KMS-11 (cell line): ENCODE measurements around the gene ZSCAN2.

Experiments
- H2AFZ ChIP-seq: fragments of 200-600 bp; sonication (generic); 2 replicates; pipeline ENCODE4 v1.6.1; 2016; ENCODE audit warnings: antibody characterized with exemption, mixed run types, low read depth
- H3K27ac ChIP-seq: fragments of 200-600 bp; sonication (generic); 2 replicates; pipeline ENCODE4 v1.6.1; 2016; ENCODE audit warnings: mild to moderate bottlenecking, mixed run types
- H3K27me3 ChIP-seq: fragments of 200-600 bp; sonication (generic); 2 replicates; pipeline ENCODE4 v1.6.1; 2017; ENCODE audit warnings: mild to moderate bottlenecking, low read depth, mixed run types, moderate library complexity; ENCODE audit not compliant: insufficient read depth
- H3K36me3 ChIP-seq: fragments of 200-600 bp; sonication (generic); 2 replicates; pipeline ENCODE4 v1.6.1; 2017; ENCODE audit warnings: mild to moderate bottlenecking, mixed run types; ENCODE audit not compliant: insufficient read depth
- H3K4me1 ChIP-seq: fragments of 200-600 bp; sonication (generic); 2 replicates; pipeline ENCODE4 v1.6.1; 2016; ENCODE audit warnings: mild to moderate bottlenecking, low read depth, mixed run types; ENCODE audit not compliant: poor library complexity, severe bottlenecking
- H3K4me2 ChIP-seq: fragments of 200-600 bp; sonication (generic); 2 replicates; pipeline ENCODE4 v1.7.0; 2016; ENCODE audit warnings: mild to moderate bottlenecking, mixed run types
- H3K4me3 ChIP-seq: fragments of 200-600 bp; sonication (generic); IDR thresholded peaks from 2 replicates; pipeline ENCODE4 v1.6.1; 2017; ENCODE audit warnings: low read depth, low read length, mixed read lengths; ENCODE audit not compliant: insufficient read depth
- H3K79me2 ChIP-seq: fragments of 200-600 bp; sonication (generic); 2 replicates; pipeline ENCODE4 v1.6.1; 2016; ENCODE audit warnings: low read depth, mixed run types; ENCODE audit not compliant: insufficient read depth
- H3K9ac ChIP-seq: fragments of 200-600 bp; sonication (generic); 2 replicates; pipeline ENCODE4 v1.6.1; 2016; ENCODE audit warnings: mild to moderate bottlenecking, mixed run types
- H4K20me1 ChIP-seq: fragments of 200-600 bp; sonication (generic); 2 replicates; pipeline ENCODE4 v1.6.1; 2016; ENCODE audit warnings: mild to moderate bottlenecking, mixed run types; ENCODE audit not compliant: insufficient read depth
- CTCF ChIP-seq: fragments of 200-600 bp; sonication (generic); conservative IDR thresholded peaks from 2 replicates; pipeline ENCODE4 v1.6.1; 2017; ENCODE audit warnings: low read depth, mild to moderate bottlenecking, antibody characterized with exemption, low read length, moderate library complexity, mixed read lengths

ZSCAN2 gene

DNA sequence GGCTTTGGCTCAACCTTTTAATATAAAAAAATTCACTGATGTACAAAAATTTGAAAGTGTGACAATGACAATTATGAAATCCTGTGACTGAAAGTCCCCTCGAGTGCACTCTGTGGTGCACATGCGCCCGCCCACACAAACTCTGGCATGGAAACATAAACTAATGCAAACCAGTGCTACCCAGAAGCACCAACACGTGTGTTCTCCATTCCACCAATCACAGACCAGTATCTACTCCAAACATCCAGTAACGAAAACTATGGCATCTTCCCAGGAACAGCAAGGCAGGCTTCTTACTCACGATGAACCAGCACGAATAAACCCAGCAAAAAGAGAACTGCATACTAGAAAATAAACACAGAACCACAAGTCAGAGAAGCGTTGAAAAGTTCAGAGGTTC, 68.9 kb downstream of the ZSCAN2 start:
- Histone ChIP-seq H4K20me1 (no peaks in the 10 kb centered on the region), H3K4me1 (no peaks in the 10 kb centered on the region), H3K27ac (no peak overlapping the region), H3K4me3 (no peak overlapping the region), H3K9ac (no peak overlapping the region), H3K79me2 (no peaks in the 10 kb centered on the region), H3K36me3 (no peaks in the 10 kb centered on the region; the same call in 1 of the 2 replicates), H3K4me2 (no peak overlapping the region), H3K27me3 (no peaks in the 10 kb centered on the region), H2AFZ (no peak overlapping the region)
- TF ChIP-seq CTCF, result no peak

- Histone ChIP-seq H3K36me3 (no peaks in the 10 kb centered on the region; the same call in 1 of the 2 replicates), H3K79me2 (no peaks in the 10 kb centered on the region), H3K27ac (no peak overlapping the region), H4K20me1 (no peaks in the 10 kb centered on the region), H3K4me2 (no peak overlapping the region), H3K27me3 (no peaks in the 10 kb centered on the region), H3K9ac (no peak overlapping the region), H2AFZ (no peak overlapping the region), H3K4me3 (no peak overlapping the region), H3K4me1 (no peaks in the 10 kb centered on the region)
- no peak for TF ChIP-seq CTCF
Measured at GRCh38 chr15:84671211-84671610, 70.4 kb downstream of the ZSCAN2 start.
